ENCODE results near the gene HIC1. TPM values are rescaled to one million over a fixed set of nuclear protein-coding genes. Genes with fewer than 3 reads are reported as not detected.
A peak's percentile ranks its signal among the peaks of the same experiment; 100 is the strongest.

The HIC1 gene
- total RNA-seq, 1 donor from 2014 or later: 8.8 TPM

GRCh38 chr17:2043785-2044184 is 11.1 kb upstream of the HIC1 start:
- no peak for TF ChIP-seq CTCF (IDR thresholded peaks at IDR 0.05)
- H3K27me3 Mint-ChIP-seq (ENCODE audit: low read depth): no peaks in the 10 kb centered on the region
- DNase-seq (ENCODE audit: low spot score): no peak
- H3K27ac Mint-ChIP-seq (ENCODE audit: unreplicated experiment): no peak overlapping the region
- H3K4me1 Mint-ChIP-seq (ENCODE audit: low read depth): peaks cover 30% of the 10 kb centered on the region
- peaks cover 8% of the 10 kb centered on the region for H3K36me3 Mint-ChIP-seq (ENCODE audit: low read depth)
- H3K9me3 Mint-ChIP-seq (ENCODE audit: low read depth): no peaks in the 10 kb centered on the region
- no peak overlapping the region for H3K4me3 Mint-ChIP-seq (ENCODE audit: unreplicated experiment)

- Mint-ChIP-seq H3K36me3 (ENCODE audit: low read depth) (peaks cover 8% of the 10 kb centered on the region), H3K9me3 (ENCODE audit: low read depth) (no peaks in the 10 kb centered on the region), H3K4me1 (ENCODE audit: low read depth) (peaks cover 36% of the 10 kb centered on the region), H3K27ac (ENCODE audit: unreplicated experiment) (no peak overlapping the region), H3K4me3 (ENCODE audit: unreplicated experiment) (no peak overlapping the region), H3K27me3 (ENCODE audit: low read depth) (no peaks in the 10 kb centered on the region)
- no peak for TF ChIP-seq CTCF (IDR thresholded peaks at IDR 0.05)
- DNase-seq (ENCODE audit: low spot score): no peak
These were observed 10.5 kb upstream of the HIC1 start for GRCh38 chr17:2044263-2044894.

- Mint-ChIP-seq H3K36me3 (ENCODE audit: low read depth) (peaks cover 7% of the 10 kb centered on the region), H3K4me1 (ENCODE audit: low read depth) (peaks cover 31% of the 10 kb centered on the region), H3K27ac (ENCODE audit: unreplicated experiment) (no peak overlapping the region), H3K4me3 (ENCODE audit: unreplicated experiment) (no peak overlapping the region), H3K27me3 (ENCODE audit: low read depth) (no peaks in the 10 kb centered on the region), H3K9me3 (ENCODE audit: low read depth) (no peaks in the 10 kb centered on the region)
- no peak for DNase-seq (ENCODE audit: low spot score)
- TF ChIP-seq CTCF (IDR thresholded peaks at IDR 0.05): no peak
These were observed 7.3 kb upstream of the HIC1 start for GRCh38 chr17:2047590-2047989.

GRCh38 chr17:2048805-2049204 is 6.1 kb upstream of the HIC1 start:
- Mint-ChIP-seq H3K36me3 (ENCODE audit: low read depth) (peaks cover 2% of the 10 kb centered on the region), H3K4me1 (ENCODE audit: low read depth) (peaks cover 25% of the 10 kb centered on the region), H3K9me3 (ENCODE audit: low read depth) (no peaks in the 10 kb centered on the region), H3K27ac (ENCODE audit: unreplicated experiment) (no peak overlapping the region), H3K27me3 (ENCODE audit: low read depth) (no peaks in the 10 kb centered on the region), H3K4me3 (ENCODE audit: unreplicated experiment) (peak overlapping the region; percentile 73)
- DNase-seq (ENCODE audit: low spot score): no peak
- TF ChIP-seq CTCF (IDR thresholded peaks at IDR 0.05): no peak

GRCh38 chr17:2049333-2050299 is 5.3 kb upstream of the HIC1 start:
- Mint-ChIP-seq H3K27me3 (ENCODE audit: low read depth) (no peaks in the 10 kb centered on the region), H3K27ac (ENCODE audit: unreplicated experiment) (peak overlapping the region; percentile 88)

More at GRCh38 chr17:2049333-2050299, 5.3 kb upstream of the HIC1 start:
- no peaks in the 10 kb centered on the region for H3K9me3 Mint-ChIP-seq (ENCODE audit: low read depth)
- H3K36me3 Mint-ChIP-seq (ENCODE audit: low read depth): peaks cover under 1% of the 10 kb centered on the region
- TF ChIP-seq CTCF (IDR thresholded peaks at IDR 0.05): no peak
- no peak for DNase-seq (ENCODE audit: low spot score)
- peaks cover 23% of the 10 kb centered on the region for H3K4me1 Mint-ChIP-seq (ENCODE audit: low read depth)
- H3K4me3 Mint-ChIP-seq (ENCODE audit: unreplicated experiment): peak overlapping the region; percentile 73

Measured in chondrocyte (in vitro differentiated cells).